Kidney (tissue), 14 donors: ENCODE results near the gene RUSC1. TPM values are rescaled to one million over a fixed set of nuclear protein-coding genes. Genes with fewer than 3 reads are reported as not detected.
"Not testable (repeated sequence)": the region's sequence is repeated elsewhere in the genome, so short reads cannot be mapped to it uniquely, and the experiment has no call there.

Experiments
- DNase-seq, 5 donors: peaks; one replicate each; pipeline ENCODE4 v3.0.0-alpha.2; 2013 to 2020
- FAIRE-seq: peaks from 2 replicates; lab custom pipeline; 2012; peaks lifted over from hg19 to GRCh38; lab: Jason Lieb, UNC
- H3K27ac ChIP-seq, 2 donors: one replicate each; pipeline ENCODE4 v1.7.0; 2013; ENCODE audit warnings: low read depth in 2 of 2, low read length in 2 of 2, inconsistent platforms in 1 of 2
- H3K27me3 ChIP-seq: one replicate; pipeline ENCODE4 v1.7.1; 2013; ENCODE audit warnings: low read length, inconsistent platforms; ENCODE audit not compliant: control insufficient read depth, insufficient read depth
- H3K36me3 ChIP-seq, 3 donors: one replicate each; pipeline versions ENCODE4 v1.7.0 to v1.7.1; 2013; ENCODE audit warnings: low read length in 3 of 3, control low read depth in 1 of 3, inconsistent platforms in 1 of 3; ENCODE audit not compliant: insufficient read depth in 3 of 3, control insufficient read depth in 2 of 3
- H3K4me1 ChIP-seq, 3 donors: one replicate each; pipeline versions ENCODE4 v1.7.0 to v1.7.1; 2013; ENCODE audit warnings: low read length in 3 of 3, inconsistent platforms in 1 of 3, low read depth in 1 of 3; ENCODE audit not compliant: control insufficient read depth in 2 of 3, insufficient read depth in 2 of 3
- H3K4me3 ChIP-seq, 3 donors: one replicate each; pipeline versions ENCODE4 v1.7.0 to v1.8.1; 2013; ENCODE audit warnings: low read length in 3 of 3, control low read depth in 1 of 3, inconsistent platforms in 1 of 3
- H3K9ac ChIP-seq, 3 donors: one replicate each; pipeline versions ENCODE4 v1.7.0 to v1.7.1; 2013; ENCODE audit warnings: low read length in 3 of 3, control low read depth in 1 of 3, inconsistent platforms in 1 of 3
- H3K9me3 ChIP-seq, 3 donors: one replicate each; pipeline versions ENCODE4 v1.7.0 to v1.7.1; 2013; ENCODE audit warnings: low read length in 3 of 3, control low read depth in 1 of 3, inconsistent platforms in 1 of 3; ENCODE audit not compliant: control insufficient read depth in 2 of 3, insufficient read depth in 1 of 3
- intact Hi-C: fragments of 100-400 bp; cut with DNase I; formaldehyde crosslinking; loops from one replicate; pipeline ENCODE4 v1.11.1; 2022
- polyA plus RNA-seq: library from polyadenylated mRNA; stranded (reverse); fragments of 350-450 nt; fragmentation: Illumina TruSeq; extraction: RNeasy Lipid Tissue Mini Kit (QIAGEN cat#74804); gene quantifications from one replicate; pipeline ENCODE4 v1.2.3, GENCODE V29; 2014; ENCODE audit warnings: low read depth, low replicate concordance; ENCODE audit not compliant: insufficient read depth
- total RNA-seq: library from RNA; stranded (reverse); fragmentation: NEBNext Ultra II Directional; extraction: Animal tissue kit (Norgen Biotek cat#: 25700); gene quantifications from one replicate; pipeline ENCODE4 v1.2.1, GENCODE V29; 2021
- TF ChIP-seq, protein P1 (sequence below): IDR thresholded peaks from 3 replicates; pipeline ENCODE4 v1.5.1; 2012; ENCODE audit warnings: mild to moderate bottlenecking, moderate library complexity, borderline replicate concordance; ENCODE audit not compliant: insufficient read depth; ENCODE audit errors: extremely low read depth
- donor health status: control.
- donor health status: control.
- donor health status: control.
- donor health status: control.
- donor health status: control.
- donor health status: DM: yes; HTN: yes; CAD: no.
- donor health status: Normal renal cell carcinoma (clear cell type).

RUSC1 gene
- total and polyA plus RNA-seq, 2 donors from 2014 or later, result 29.7 to 32.7 TPM

- Histone ChIP-seq H3K9ac (peak overlapping the region in 1 of 3 donors; percentile 81), H3K27ac (no peak overlapping the region), H3K9me3 (no peaks in the 10 kb centered on the region), H3K36me3 (peaks cover 0 to 7% (median 7%) of the 10 kb centered on the region in 3 donors), H3K4me3 (peak overlapping the region in 2 of 3 donors; percentile 66 to 92), H3K4me1 (peaks cover 0 to 17% (median 2%) of the 10 kb centered on the region in 3 donors), H3K27me3 (no peaks in the 10 kb centered on the region)
- intact Hi-C loops, result no loop called here
- DNase-seq (no peak), FAIRE-seq (no peak)
- TF ChIP-seq, protein P1, sequence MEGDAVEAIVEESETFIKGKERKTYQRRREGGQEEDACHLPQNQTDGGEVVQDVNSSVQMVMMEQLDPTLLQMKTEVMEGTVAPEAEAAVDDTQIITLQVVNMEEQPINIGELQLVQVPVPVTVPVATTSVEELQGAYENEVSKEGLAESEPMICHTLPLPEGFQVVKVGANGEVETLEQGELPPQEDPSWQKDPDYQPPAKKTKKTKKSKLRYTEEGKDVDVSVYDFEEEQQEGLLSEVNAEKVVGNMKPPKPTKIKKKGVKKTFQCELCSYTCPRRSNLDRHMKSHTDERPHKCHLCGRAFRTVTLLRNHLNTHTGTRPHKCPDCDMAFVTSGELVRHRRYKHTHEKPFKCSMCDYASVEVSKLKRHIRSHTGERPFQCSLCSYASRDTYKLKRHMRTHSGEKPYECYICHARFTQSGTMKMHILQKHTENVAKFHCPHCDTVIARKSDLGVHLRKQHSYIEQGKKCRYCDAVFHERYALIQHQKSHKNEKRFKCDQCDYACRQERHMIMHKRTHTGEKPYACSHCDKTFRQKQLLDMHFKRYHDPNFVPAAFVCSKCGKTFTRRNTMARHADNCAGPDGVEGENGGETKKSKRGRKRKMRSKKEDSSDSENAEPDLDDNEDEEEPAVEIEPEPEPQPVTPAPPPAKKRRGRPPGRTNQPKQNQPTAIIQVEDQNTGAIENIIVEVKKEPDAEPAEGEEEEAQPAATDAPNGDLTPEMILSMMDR, result no peak
These were observed 4.9 kb downstream of the RUSC1 start for GRCh38 chr1:155325603-155325893.

DNA sequence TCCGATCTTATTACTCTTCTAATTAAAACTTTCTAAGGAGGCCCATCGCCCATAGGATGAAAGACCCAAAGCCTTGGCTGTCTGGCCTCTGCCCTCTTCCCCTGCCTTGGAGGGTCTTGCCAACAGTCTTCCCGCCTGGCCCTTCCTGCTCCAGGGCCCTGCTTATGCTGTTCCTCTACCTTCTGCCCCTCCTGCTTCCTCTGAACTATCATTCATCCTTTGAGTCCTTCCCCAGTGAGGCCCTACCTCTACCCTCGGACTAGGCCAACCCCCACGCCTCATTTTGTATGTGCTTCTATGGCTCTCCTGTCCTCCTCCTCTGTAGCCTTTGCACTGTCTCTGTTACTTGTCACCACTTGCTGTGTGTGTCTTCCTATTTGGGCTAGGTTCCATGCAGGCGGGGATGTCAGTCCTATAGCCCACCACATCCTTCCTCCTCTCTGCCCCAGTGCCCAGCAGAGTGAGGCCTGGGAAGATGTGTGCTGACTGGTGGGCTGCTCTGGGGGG is 5.4 kb downstream of the RUSC1 start:
- no peaks in the 10 kb centered on the region for H3K9me3 ChIP-seq
- DNase-seq (no peak), FAIRE-seq (no peak)
- TF ChIP-seq, protein P1, result no peak
- intact Hi-C loops, result no loop called here
- no peaks in the 10 kb centered on the region for H3K27me3 ChIP-seq
- H3K4me1 ChIP-seq, result peaks cover 0 to 17% (median 0%) of the 10 kb centered on the region in 3 donors
- no peak overlapping the region for H3K9ac ChIP-seq
- no peak overlapping the region for H3K4me3 ChIP-seq
- peaks cover 2 to 12% (median 11%) of the 10 kb centered on the region in 3 donors for H3K36me3 ChIP-seq
- no peak overlapping the region for H3K27ac ChIP-seq

DNA sequence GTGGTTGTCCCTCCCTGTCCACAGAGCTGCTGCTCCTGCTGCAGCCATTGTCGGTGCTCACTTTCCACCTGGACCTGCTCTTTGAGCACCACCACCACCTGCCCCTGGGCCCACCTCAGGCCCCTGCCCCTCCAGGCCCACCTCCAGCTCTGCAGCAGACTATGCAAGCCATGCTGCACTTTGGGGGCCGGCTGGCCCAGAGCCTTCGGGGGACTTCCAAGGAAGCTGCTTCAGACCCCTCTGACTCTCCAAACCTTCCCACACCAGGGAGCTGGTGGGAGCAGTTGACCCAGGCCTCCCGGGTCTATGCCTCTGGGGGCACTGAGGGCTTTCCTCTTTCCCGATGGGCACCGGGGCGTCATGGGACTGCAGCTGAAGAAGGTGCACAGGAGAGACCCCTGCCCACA is 5.9 kb downstream of the RUSC1 start:
- no peak overlapping the region for H3K4me3 ChIP-seq
- H3K27me3 ChIP-seq, result no peaks in the 10 kb centered on the region
- no peaks in the 10 kb centered on the region for H3K9me3 ChIP-seq
- intact Hi-C loops, result no loop called here
- DNase-seq, result peak in 1 of 5 donors; percentile 79
- no peak overlapping the region for H3K9ac ChIP-seq
- TF ChIP-seq, protein P1, result no peak
- H3K36me3 ChIP-seq, result peaks cover 2 to 15% (median 12%) of the 10 kb centered on the region in 3 donors
- no peak for FAIRE-seq
- H3K4me1 ChIP-seq, result peaks cover 0 to 12% (median 0%) of the 10 kb centered on the region in 3 donors
- no peak overlapping the region for H3K27ac ChIP-seq

- intact Hi-C loops, result no loop called here
- Histone ChIP-seq H3K4me3 (no peak overlapping the region), H3K9me3 (no peaks in the 10 kb centered on the region), H3K9ac (no peak overlapping the region), H3K36me3 (peaks cover 2 to 15% (median 12%) of the 10 kb centered on the region in 3 donors), H3K27ac (no peak overlapping the region), H3K27me3 (no peaks in the 10 kb centered on the region), H3K4me1 (peaks cover 0 to 6% (median 0%) of the 10 kb centered on the region in 3 donors)
- TF ChIP-seq, protein P1, result no peak
- DNase-seq, result no peak
- no peak for FAIRE-seq
These were observed 7.3 kb downstream of the RUSC1 start for GRCh38 chr1:155327981-155328380.

DNA sequence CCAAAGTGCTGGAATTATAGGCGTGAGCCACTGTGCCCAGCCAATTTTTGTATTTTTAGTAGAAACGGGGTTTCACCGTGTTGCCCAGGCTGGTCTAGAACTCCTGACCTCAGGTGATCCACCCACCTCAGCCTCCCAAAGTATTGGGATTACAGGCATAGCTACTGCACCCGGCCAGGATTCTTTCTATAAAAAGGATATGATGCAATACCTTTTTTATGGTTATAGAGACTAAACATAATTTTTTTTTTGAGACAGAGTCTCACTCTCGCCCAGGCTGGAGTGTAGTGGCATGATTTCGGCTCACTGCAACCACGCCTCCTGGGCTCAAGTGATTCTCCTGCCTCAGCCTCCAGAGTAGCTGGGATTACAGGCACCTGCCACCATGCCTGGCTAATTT is 8.2 kb downstream of the RUSC1 start:
- H3K36me3 ChIP-seq, result peaks cover 2 to 15% (median 12%) of the 10 kb centered on the region in 3 donors

More for the DNA sequence above, 8.2 kb downstream of the RUSC1 start:
- H3K4me3 ChIP-seq, H3K27ac ChIP-seq, H3K9me3 ChIP-seq, intact Hi-C loops, H3K4me1 ChIP-seq, H3K27me3 ChIP-seq, FAIRE-seq, H3K9ac ChIP-seq, DNase-seq: not testable (repeated sequence)
